ENCODE data around the gene CEP350.

The CEP350 gene

DNA sequence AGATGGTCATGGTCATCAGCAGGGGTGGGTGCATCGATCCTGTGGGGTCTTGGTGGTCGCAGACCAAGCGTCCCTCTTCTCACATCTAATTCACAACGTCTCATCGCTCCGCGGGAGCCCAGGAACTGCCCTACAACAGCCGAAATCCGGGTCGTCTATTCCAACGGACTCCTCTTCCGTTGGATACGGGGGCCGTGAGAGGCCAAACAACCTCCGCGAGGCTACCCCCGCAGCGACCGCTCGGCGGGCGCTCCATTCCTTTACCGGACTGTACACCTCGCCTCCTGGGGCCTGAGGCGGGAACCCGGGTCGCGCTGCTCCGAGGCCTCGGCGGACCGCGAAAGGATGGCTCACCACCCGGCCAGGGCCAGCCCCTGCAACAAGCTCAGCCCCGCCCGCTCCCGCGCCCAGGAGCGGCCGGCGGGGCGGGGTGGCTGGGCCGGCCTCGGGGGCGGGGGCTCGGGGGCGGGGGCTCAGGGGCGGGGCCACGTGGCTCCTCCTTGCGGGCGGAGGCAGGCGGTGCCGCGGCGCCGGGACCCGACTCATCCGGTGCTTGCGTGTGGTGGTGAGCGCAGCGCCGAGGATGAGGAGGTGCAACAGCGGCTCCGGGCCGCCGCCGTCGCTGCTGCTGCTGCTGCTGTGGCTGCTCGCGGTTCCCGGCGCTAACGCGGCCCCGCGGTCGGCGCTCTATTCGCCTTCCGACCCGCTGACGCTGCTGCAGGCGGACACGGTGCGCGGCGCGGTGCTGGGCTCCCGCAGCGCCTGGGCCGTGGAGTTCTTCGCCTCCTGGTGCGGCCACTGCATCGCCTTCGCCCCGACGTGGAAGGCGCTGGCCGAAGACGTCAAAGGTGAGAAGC, 199.9 kb downstream of the CEP350 start, which contains the start of gene QSOX1:
QSOX1 (plus strand) TSS at position 545 of the 857 bp plus-strand sequence; CDS start at position 584, 39 bp downstream.
- H3K27me3 Mint-ChIP-seq, result no peaks in the 10 kb centered on the region
- H3K4me3 Mint-ChIP-seq, result peak within 1 kb of the TSS; percentile 92
- peaks cover 33% of the 10 kb centered on the region for H3K4me1 Mint-ChIP-seq (ENCODE audit: low read depth)
- H3K27ac Mint-ChIP-seq, result peak within 1 kb of the TSS; percentile 94
- no peaks in the 10 kb centered on the region for H3K9me3 Mint-ChIP-seq
- H3K36me3 Mint-ChIP-seq (ENCODE audit: low read depth), result peaks cover 6% of the 10 kb centered on the region

DNA sequence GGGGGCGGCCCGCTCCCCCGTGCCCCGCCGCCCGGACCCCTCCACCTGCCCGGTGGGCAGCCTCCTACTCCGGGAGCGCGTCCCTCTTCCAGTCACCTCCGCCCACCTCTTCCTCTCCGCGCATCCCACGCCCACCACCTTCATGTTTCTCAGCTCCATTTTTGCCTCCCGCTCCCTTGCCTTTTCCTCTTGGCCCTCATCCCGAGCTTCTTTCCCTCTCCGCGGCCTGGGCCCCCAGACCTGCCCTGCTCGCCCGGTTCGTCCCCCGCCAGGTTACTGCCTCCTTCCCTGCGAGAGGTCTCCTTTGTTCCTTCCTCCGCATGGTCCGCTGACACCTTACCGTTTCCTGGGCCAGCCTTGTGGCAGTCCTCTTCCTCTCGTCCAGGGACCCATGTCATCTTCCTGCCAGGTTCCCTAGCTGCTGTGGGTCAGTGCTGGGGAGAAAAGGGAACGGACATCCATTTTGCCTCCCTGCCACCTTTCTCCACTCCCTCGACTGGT, 200.6 kb downstream of the CEP350 start:
- no peaks in the 10 kb centered on the region for H3K27me3 Mint-ChIP-seq
- H3K4me1 Mint-ChIP-seq (ENCODE audit: low read depth), result peaks cover 33% of the 10 kb centered on the region
- H3K4me3 Mint-ChIP-seq, result peak overlapping the region; percentile 92
- peak overlapping the region; percentile 94 for H3K27ac Mint-ChIP-seq
- H3K9me3 Mint-ChIP-seq, result no peaks in the 10 kb centered on the region
- peaks cover 6% of the 10 kb centered on the region for H3K36me3 Mint-ChIP-seq (ENCODE audit: low read depth)

DNA sequence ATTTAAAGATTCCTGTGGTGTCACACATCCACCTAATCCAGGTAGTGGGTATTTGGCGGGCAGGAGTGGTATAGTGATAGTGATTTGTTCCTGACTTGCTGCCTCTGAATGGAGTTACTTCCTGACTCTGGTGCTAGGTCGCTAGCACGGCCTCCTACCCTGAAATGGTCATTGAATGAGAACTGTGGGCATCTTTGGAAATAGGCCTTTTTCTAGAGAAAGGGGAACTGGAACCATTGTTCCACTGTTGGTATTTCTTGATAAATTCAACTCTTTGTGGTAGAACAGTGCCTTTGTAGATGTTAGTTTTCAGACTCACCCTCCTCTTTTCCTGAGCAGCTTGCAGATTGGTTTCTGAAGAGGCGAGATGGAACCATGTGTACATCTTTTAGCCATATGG, 201.6 kb downstream of the CEP350 start:
- Mint-ChIP-seq H3K27me3 (no peaks in the 10 kb centered on the region), H3K9me3 (no peaks in the 10 kb centered on the region), H3K27ac (no peak overlapping the region), H3K4me3 (peak overlapping the region; percentile 92), H3K4me1 (ENCODE audit: low read depth) (peaks cover 33% of the 10 kb centered on the region), H3K36me3 (ENCODE audit: low read depth) (peaks cover 6% of the 10 kb centered on the region)

GRCh38 chr1:180156631-180157091, 202.1 kb downstream of the CEP350 start:
- Mint-ChIP-seq H3K4me3 (peak overlapping the region; percentile 20), H3K4me1 (ENCODE audit: low read depth) (peaks cover 33% of the 10 kb centered on the region)

DNA sequence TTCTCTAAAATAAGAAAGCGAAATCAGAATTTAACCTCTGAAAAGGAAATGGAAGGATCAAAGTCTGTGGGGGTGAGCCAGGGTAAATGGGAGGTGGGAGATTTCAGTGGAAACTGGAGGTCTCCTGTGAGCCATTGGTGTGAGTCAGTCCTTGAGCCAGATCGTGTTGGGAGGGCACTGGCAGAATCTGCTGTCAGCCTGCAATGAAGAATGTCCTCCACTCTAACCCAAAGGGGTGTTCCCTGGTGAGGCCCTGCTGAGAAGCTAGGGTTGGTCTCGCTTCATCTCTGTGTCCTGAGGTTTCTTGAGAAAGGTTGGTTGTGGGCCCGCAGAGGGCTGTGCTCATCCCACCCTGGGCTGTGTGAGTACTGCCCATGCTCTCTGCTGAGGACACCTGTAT, 202.5 kb downstream of the CEP350 start:
- Mint-ChIP-seq H3K4me3 (no peak overlapping the region), H3K4me1 (ENCODE audit: low read depth) (peaks cover 33% of the 10 kb centered on the region), H3K9me3 (no peaks in the 10 kb centered on the region), H3K27me3 (no peaks in the 10 kb centered on the region), H3K27ac (peak overlapping the region; percentile 41), H3K36me3 (ENCODE audit: low read depth) (peaks cover 6% of the 10 kb centered on the region)

More at GRCh38 chr1:180156631-180157091, 202.1 kb downstream of the CEP350 start:
- peaks cover 6% of the 10 kb centered on the region for H3K36me3 Mint-ChIP-seq (ENCODE audit: low read depth)
- no peaks in the 10 kb centered on the region for H3K9me3 Mint-ChIP-seq
- peak overlapping the region; percentile 41 for H3K27ac Mint-ChIP-seq
- H3K27me3 Mint-ChIP-seq, result no peaks in the 10 kb centered on the region

DNA sequence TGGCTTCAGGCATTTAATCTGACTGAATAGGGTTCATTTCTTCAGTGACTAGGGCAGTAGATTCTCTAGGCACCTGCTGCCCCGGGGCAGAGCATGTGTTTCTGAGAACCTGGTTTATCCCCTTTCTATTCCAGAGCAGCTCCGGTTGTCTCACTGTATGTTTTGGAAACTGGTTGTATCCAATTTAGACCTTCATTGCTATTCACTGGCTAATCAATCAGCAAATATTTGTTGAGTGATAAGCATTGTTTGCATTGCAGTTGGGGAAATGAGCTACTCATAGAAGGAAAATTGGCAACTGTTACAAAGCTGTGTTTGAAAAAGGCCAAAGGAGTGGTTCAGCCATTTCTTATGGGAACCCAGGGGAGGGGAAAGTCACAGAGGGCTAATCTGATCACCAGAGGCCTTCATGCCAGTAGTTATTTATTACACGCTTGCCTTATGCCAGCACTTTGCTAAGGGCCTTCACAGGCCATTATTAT, 203.0 kb downstream of the CEP350 start:
- Mint-ChIP-seq H3K27me3 (no peaks in the 10 kb centered on the region), H3K4me3 (no peak overlapping the region), H3K27ac (no peak overlapping the region), H3K4me1 (ENCODE audit: low read depth) (peaks cover 33% of the 10 kb centered on the region), H3K9me3 (no peaks in the 10 kb centered on the region), H3K36me3 (ENCODE audit: low read depth) (peaks cover 6% of the 10 kb centered on the region)

- Mint-ChIP-seq H3K27me3 (no peaks in the 10 kb centered on the region), H3K4me1 (ENCODE audit: low read depth) (peaks cover 32% of the 10 kb centered on the region), H3K4me3 (no peak overlapping the region), H3K27ac (no peak overlapping the region), H3K9me3 (no peaks in the 10 kb centered on the region), H3K36me3 (ENCODE audit: low read depth) (peaks cover 6% of the 10 kb centered on the region)
These were observed 203.8 kb downstream of the CEP350 start for GRCh38 chr1:180158149-180159147.

- peaks cover 13% of the 10 kb centered on the region for H3K36me3 Mint-ChIP-seq (ENCODE audit: low read depth)
- no peaks in the 10 kb centered on the region for H3K27me3 Mint-ChIP-seq
- H3K4me1 Mint-ChIP-seq (ENCODE audit: low read depth), result peaks cover 25% of the 10 kb centered on the region
- H3K27ac Mint-ChIP-seq, result no peak overlapping the region
- H3K4me3 Mint-ChIP-seq, result no peak overlapping the region
- no peaks in the 10 kb centered on the region for H3K9me3 Mint-ChIP-seq
These were observed 205.7 kb downstream of the CEP350 start for GRCh38 chr1:180160357-180160756.

GRCh38 chr1:180163041-180163440, 208.4 kb downstream of the CEP350 start:
- Mint-ChIP-seq H3K4me3 (no peak overlapping the region), H3K36me3 (ENCODE audit: low read depth) (peaks cover 12% of the 10 kb centered on the region), H3K4me1 (ENCODE audit: low read depth) (peaks cover 3% of the 10 kb centered on the region), H3K27ac (no peak overlapping the region), H3K27me3 (no peaks in the 10 kb centered on the region), H3K9me3 (no peaks in the 10 kb centered on the region)

Measured in stimulated activated naive CD8-positive, alpha-beta T cell treated with anti-CD3 and anti-CD28 coated beads, Interleukin-15, Interleukin-2, amounts not matched to agents 100 ng/mL and 50 ng/mL, for 24 hours (primary cell).